NCI-H748 treated with DMSO at 0.1 percent for 48 hours (cell line): ENCODE data around the gene NEUROD1.

Source experiments
- DNase-seq: peaks from one replicate; lab custom pipeline; 2025; lab: John Stamatoyannopoulos, UW

Gene NEUROD1

DNA sequence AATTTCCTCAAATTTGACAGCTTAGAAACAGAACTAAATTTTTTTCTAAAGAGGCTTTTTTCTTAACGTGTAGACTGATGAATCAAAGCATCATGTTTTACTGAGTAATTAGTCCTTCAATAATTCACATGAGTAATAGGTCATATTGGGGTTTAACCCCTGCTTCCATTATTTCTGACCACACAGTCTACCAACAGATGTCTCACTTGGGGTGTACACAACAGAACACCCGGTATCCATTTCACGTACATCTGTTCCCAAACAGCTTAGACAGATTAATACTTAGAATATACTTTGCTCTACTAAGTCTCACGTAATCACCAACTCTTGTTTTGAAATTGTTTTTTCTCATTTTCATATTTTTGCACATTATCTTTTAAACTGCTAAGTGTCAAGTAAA is 38.2 kb downstream of the NEUROD1 start:
- DNase-seq = no peak

DNA sequence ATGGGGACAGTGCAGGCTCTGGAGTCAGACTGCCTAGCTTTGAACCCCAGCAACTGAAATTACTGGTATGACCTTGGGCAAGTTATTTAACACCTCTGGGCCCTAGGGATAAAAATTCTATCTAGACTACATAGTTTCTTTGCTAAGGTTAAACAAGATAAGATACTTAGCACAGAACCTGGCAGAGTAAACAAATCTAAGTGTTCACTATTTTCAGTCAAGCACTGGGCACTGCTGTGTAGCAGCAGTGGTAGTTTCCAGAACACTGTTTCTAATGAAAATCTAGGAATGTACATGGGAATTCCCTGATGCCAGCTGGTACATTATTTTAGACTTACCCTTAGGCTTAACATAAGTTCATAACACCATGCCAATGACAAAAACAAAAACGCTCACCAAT is 40.6 kb downstream of the NEUROD1 start:
- no peak for DNase-seq

- DNase-seq = no peak
These were observed 47.5 kb downstream of the NEUROD1 start for GRCh38 chr2:181632733-181633401.

GRCh38 chr2:181628590-181629585 is 51.4 kb downstream of the NEUROD1 start:
- DNase-seq = no peak

GRCh38 chr2:181627545-181627944 is 52.8 kb downstream of the NEUROD1 start:
- DNase-seq = no peak

- no peak for DNase-seq
These were observed 53.6 kb downstream of the NEUROD1 start for GRCh38 chr2:181626671-181627070.
